Left kidney (tissue), 2 donors: Measurements from ENCODE around the gene GADD45G. TPM values are rescaled to one million over a fixed set of nuclear protein-coding genes. Genes with fewer than 3 reads are reported as not detected.

Source experiments
- DNase-seq: peaks from one replicate; pipeline ENCODE4 v3.0.0-alpha.2; 2013
- polyA plus RNA-seq: library from polyadenylated mRNA; unstranded; fragments of 120-200 nt; gene quantifications from one replicate; pipeline ENCODE4 v1.2.1, GENCODE V29; 2013; ENCODE audit not compliant: insufficient read length

GADD45G gene
- polyA plus RNA-seq, 1 donor: 1.7 TPM

- no peak for DNase-seq
Measured at GRCh38 chr9:89608641-89609335, 4.0 kb downstream of the GADD45G start.

- no peak for DNase-seq
Measured at GRCh38 chr9:89609426-89610006, 4.7 kb downstream of the GADD45G start.

GRCh38 chr9:89610391-89610925, 5.6 kb downstream of the GADD45G start:
- no peak for DNase-seq

- no peak for DNase-seq
Measured at GRCh38 chr9:89611425-89611824, 6.6 kb downstream of the GADD45G start.

- DNase-seq: no peak
Measured at GRCh38 chr9:89612566-89613278, 7.9 kb downstream of the GADD45G start.

- DNase-seq: no peak
Measured at GRCh38 chr9:89613912-89614892, 9.4 kb downstream of the GADD45G start.

GRCh38 chr9:89615661-89616060, 10.8 kb downstream of the GADD45G start:
- DNase-seq: no peak

- no peak for DNase-seq
Measured at GRCh38 chr9:89616411-89616810, 11.6 kb downstream of the GADD45G start.

- no peak for DNase-seq
Measured at GRCh38 chr9:89617978-89618377, 13.2 kb downstream of the GADD45G start.

GRCh38 chr9:89619019-89619418, 14.2 kb downstream of the GADD45G start:
- DNase-seq: no peak

- DNase-seq: no peak
Measured at GRCh38 chr9:89619424-89620138, 14.8 kb downstream of the GADD45G start.

- no peak for DNase-seq
Measured at GRCh38 chr9:89621031-89621430, 16.2 kb downstream of the GADD45G start.

- DNase-seq: no peak
Measured at GRCh38 chr9:89621676-89622075, 16.9 kb downstream of the GADD45G start.

GRCh38 chr9:89622933-89623861, 18.4 kb downstream of the GADD45G start:
- DNase-seq: no peak

GRCh38 chr9:89623925-89624420, 19.2 kb downstream of the GADD45G start:
- DNase-seq: no peak

- no peak for DNase-seq
Measured at GRCh38 chr9:89625721-89626687, 21.2 kb downstream of the GADD45G start.

- no peak for DNase-seq
Measured at GRCh38 chr9:89626741-89627265, 22.0 kb downstream of the GADD45G start.

- DNase-seq: no peak
Measured at GRCh38 chr9:89628601-89629000, 23.8 kb downstream of the GADD45G start.
